ENCODE data around the gene UNK. TPM values are rescaled to one million over a fixed set of nuclear protein-coding genes. Genes with fewer than 3 reads are reported as not detected.
A peak's percentile ranks its signal among the peaks of the same experiment; 100 is the strongest.

Gene UNK
- total and polyA plus RNA-seq, 12 donors: 11.6 to 21.3 (median 14.7) TPM

DNA sequence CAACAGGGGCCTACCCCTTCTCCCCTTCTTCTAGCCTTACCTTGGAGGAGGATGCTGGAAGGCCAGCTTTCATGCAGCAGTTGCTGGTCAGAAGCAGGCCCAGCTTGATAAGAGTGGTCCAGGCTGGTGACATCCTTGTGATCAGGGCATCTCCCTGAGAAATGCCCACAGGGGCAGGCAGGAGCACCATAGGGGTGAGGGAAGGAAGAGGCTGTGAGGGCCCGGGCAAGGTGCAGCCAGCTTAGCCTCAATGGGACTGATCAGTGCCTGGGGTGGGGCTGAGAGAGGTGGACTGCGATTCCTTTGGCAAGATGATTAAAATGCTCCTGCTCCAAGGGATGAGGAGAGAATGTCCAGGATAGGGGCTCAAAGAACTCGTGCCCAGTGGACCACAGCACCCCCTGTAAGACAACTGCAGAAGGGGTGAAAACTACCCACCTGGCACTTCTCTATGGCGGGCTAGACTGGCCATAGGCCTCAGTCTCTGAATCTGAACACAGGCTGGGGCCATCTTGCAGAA, 10.1 kb upstream of the UNK start:
- no peak for DNase-seq
- H3K27ac ChIP-seq: peak overlapping the region in 1 of 10 donors; percentile 99
- intact Hi-C loops (cut with DNase I): loop anchor here in 3 of 10 donors (5.0 to 10.0 kb wide), 3 partner anchors 50 to 118 kb away; partner anchors contain the start of gene TRIM47 (in 1 of the 3)

DNA sequence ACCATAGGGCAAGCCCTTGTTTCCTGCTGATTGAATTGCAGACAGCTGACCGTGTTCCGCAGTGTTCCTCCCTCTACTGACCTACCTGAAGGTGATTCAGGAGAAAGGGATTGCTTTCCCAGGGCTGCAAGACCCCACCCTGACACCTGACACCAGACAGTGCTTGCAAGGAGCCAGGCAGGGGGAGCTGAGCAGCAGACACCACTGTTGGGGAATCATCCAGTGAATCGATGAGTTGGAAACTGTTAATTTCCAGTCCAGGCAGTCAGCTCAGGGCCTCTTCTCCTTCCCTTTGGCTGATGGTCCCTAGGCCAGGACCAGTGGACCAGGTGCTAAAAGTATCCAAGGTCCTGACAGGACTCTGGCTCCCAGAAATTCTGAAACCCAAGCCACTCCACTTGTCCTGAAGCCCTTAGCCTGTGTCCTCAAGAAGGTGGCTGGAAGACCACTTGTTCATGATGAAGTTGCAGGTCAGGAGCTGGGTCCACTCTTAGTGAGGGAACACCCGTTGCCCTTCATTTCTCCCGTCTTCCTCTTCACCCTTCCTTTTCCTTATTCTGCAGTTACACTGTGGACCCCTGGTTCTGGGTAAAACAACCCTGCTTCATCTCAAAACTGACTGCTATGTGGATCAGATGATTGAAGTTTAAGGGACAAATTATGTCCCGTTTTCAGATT, 9.5 kb upstream of the UNK start:
- no peaks in the 10 kb centered on the region for H3K9me3 ChIP-seq
- intact Hi-C loops (cut with DNase I): loop anchor here in 5 of 10 donors (5.0 to 10.0 kb wide), 6 partner anchors 50 to 122 kb away; partner anchors contain the start of genes TRIM47 (in 2 of the 5) and TRIM65 (in 1 of the 5)
- TF ChIP-seq CTCF (IDR thresholded peaks at IDR 0.05): no peak
- DNase-seq: no peak
- peak overlapping the region in 3 of 10 donors; percentile 56 to 99 (median 99) for H3K27ac ChIP-seq
- no peak for ATAC-seq
- WGBS, 2 donors: 57 to 61% methylated on average over 6 of the region's 6 CpGs
- H3K4me1 ChIP-seq: peaks cover 9 to 43% (median 35%) of the 10 kb centered on the region in 9 donors
- peak overlapping the region in 1 of 10 donors; percentile 81 for H3K4me3 ChIP-seq
- H3K36me3 ChIP-seq: peaks cover 4 to 57% (median 22%) of the 10 kb centered on the region in 9 donors
- no peaks in the 10 kb centered on the region for H3K27me3 ChIP-seq

More for the DNA sequence above, 10.1 kb upstream of the UNK start:
- no peaks in the 10 kb centered on the region for H3K27me3 ChIP-seq
- no peak for ATAC-seq
- H3K4me1 ChIP-seq: peaks cover 9 to 43% (median 34%) of the 10 kb centered on the region in 9 donors
- WGBS, 2 donors: 89 to 92% methylated on average over 4 of the region's 4 CpGs
- TF ChIP-seq CTCF (IDR thresholded peaks at IDR 0.05): no peak
- peaks cover 4 to 57% (median 22%) of the 10 kb centered on the region in 9 donors for H3K36me3 ChIP-seq
- H3K9me3 ChIP-seq: no peaks in the 10 kb centered on the region
- no peak overlapping the region for H3K4me3 ChIP-seq

DNA sequence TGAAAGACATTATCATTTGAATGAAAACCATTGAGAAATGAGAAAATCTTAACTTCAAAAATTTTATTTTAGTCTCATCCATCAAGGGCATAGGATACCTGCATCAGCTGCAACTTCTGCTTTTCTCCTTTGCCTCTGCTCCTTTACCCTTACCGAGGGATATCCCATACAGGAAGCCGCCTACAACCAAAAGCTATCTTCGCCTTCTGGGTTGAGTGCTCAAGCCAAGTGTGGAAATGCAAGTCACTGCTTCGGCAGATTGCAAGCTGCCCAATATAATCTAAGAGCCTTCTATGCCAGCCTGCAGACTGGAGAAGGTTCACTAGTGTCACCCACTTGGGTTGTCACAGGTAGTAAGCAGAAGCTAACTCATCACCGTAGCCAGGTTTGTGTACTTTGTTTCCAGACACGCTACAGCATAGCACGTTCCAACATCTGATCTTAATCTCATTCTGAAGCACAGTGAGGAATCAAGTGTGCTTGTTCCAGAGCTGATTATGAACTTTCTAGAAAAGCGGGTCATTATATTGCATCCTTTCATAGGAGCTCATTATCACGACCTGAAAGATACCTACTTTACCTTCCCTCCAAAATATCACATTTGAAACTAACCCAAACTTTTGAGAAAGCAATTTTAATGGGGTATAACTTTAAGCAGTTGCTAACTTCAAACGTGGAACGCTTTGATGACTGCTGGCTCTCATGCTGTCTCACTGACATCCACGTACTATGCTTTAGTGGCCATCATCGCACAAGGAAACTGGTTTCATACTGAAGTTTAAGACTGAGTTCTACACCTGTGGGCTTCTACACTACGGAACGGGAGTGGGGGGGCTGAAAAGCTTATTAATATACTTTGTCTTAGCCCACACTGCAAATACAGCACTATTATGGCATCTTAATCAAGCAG, 8.0 kb upstream of the UNK start:
- ATAC-seq (no peak), DNase-seq (no peak)
- Histone ChIP-seq H3K27me3 (no peaks in the 10 kb centered on the region), H3K4me1 (peaks cover 9 to 49% (median 36%) of the 10 kb centered on the region in 9 donors), H3K9me3 (no peaks in the 10 kb centered on the region), H3K36me3 (peaks cover 4 to 57% (median 22%) of the 10 kb centered on the region in 9 donors), H3K27ac (peak overlapping the region in 7 of 10 donors; percentile 34 to 99 (median 97)), H3K4me3 (peak overlapping the region in 9 of 10 donors; percentile 78 to 94 (median 87))
- WGBS, 2 donors: 14 to 15% methylated on average over 15 of the region's 15 CpGs
- intact Hi-C loops (cut with DNase I): loop anchor here in 4 of 10 donors (5.0 to 10.0 kb wide), 5 partner anchors 48 to 121 kb away; partner anchors contain the start of genes TRIM47 (in 2 of the 4) and TRIM65 (in 1 of the 4)
- no peak for TF ChIP-seq CTCF (IDR thresholded peaks at IDR 0.05)
